ENCODE measurements around the gene LIN7C. TPM values are rescaled to one million over a fixed set of nuclear protein-coding genes. Genes with fewer than 3 reads are reported as not detected.

LIN7C gene
- total and polyA plus RNA-seq, 9 of the 15 experiments (the other 6 are each of a cell fraction or from before 2014, with no cell fraction given) = 10.8 to 52.7 (median 21.5) TPM

- intact Hi-C loops (cut with micrococcal nuclease) (no loop called here), in situ Hi-C loops (cut with MboI) (no loop called here)
- CTCF ChIA-PET (ENCODE audit: low intra/inter-chr PET ratio) = no interaction called here
- ATAC-seq = no peak
- Histone ChIP-seq H3K9ac (ENCODE audit: insufficient read depth in 1 of 2, low read depth in 2 of 2, low read length in 2 of 2) (no peak overlapping the region), H2AFZ (ENCODE audit: low read depth, low read length) (no peak overlapping the region), H4K20me1 (replicated peaks; ENCODE audit: control insufficient read depth, insufficient read depth, low read length) (no peaks in the 10 kb centered on the region), H3K27me3 (ENCODE audit: control insufficient read depth in 2 of 2, insufficient read depth in 2 of 2, low read length in 2 of 2) (no peaks in the 10 kb centered on the region), H3K9me1 (ENCODE audit: control insufficient read depth, insufficient read depth, low read length) (no peaks in the 10 kb centered on the region), H3K4me1 (replicated peaks in 1 of 2; ENCODE audit: control insufficient read depth in 2 of 2, insufficient read depth in 2 of 2, low read length in 2 of 2) (peaks cover 3% of the 10 kb centered on the region in 2 experiments; a peak in 2 of 5 replicates), H3K4me3 (no peak overlapping the region), H3K36me3 (ENCODE audit: control insufficient read depth, insufficient read depth, low read length) (no peaks in the 10 kb centered on the region), H3K27ac (ENCODE audit: extremely low read depth, low read depth, low read length) (no peak overlapping the region), H3K9me3 (replicated peaks; ENCODE audit: control insufficient read depth, insufficient read depth, low read depth, low read length) (no peaks in the 10 kb centered on the region), H3K79me2 (ENCODE audit: control insufficient read depth, insufficient read depth, low read length) (no peaks in the 10 kb centered on the region), H3K4me2 (ENCODE audit: insufficient read depth, low read length) (no peak overlapping the region)
- no peak for FAIRE-seq
- BruUV-seq (replicated peaks) = no TSS peak
- POLR2A ChIA-PET = interaction anchor here (0.7 kb wide), 1 partner anchor 30 kb away, joined by 3 read pairs; no protein-coding TSS in a partner anchor
- no peak for DNase-seq (ENCODE audit: extremely low read depth in 1 of 4, low spot score in 3 of 4)
- 74% methylated on average over 3 of the region's 3 CpGs for WGBS (ENCODE audit: insufficient coverage, low coverage, missing lambda C conversion rate)
- TF ChIP-seq ZFP30 (CRISPR knock-in tag; IDR thresholded peaks at IDR 0.05; ENCODE audit: borderline replicate concordance) = no peak
- TF ChIP-seq TFAM (CRISPR knock-in tag; conservative IDR thresholded peaks at IDR 0.05) = no peak
- TF ChIP-seq ZBTB2 (IDR thresholded peaks at IDR 0.05) = no peak
- no peak for TF ChIP-seq MXD1 (CRISPR knock-in tag; IDR thresholded peaks at IDR 0.05; ENCODE audit: borderline replicate concordance, poor library complexity, severe bottlenecking)
Observed at GRCh38 chr11:27452147-27452546, 54.4 kb downstream of the LIN7C start.
